ENCODE data around the gene PRR20G. TPM values are rescaled to one million over a fixed set of nuclear protein-coding genes. Genes with fewer than 3 reads are reported as not detected.

Gene PRR20G
- total and polyA plus RNA-seq, 2 of the 4 experiments (the other 2 are of a cell fraction): not detected

- no peak overlapping the region for H3K56ac ChIP-seq (ENCODE audit: extremely low read depth, insufficient read depth, low read length)
- ChIA-PET CTCF (no interaction called here), POLR2A (ENCODE audit: unreplicated experiment) (no interaction called here)
- no peak overlapping the region for H2BK5ac ChIP-seq (ENCODE audit: low read depth, low read length, poor library complexity, severe bottlenecking)
- TF ChIP-seq MAFK (IDR thresholded peaks at IDR 0.05; ENCODE audit: low read depth, low read length) (no peak), MAZ (IDR thresholded peaks at IDR 0.05; ENCODE audit: borderline replicate concordance, low read depth, low read length) (no peak), FOS (IDR thresholded peaks at IDR 0.05; ENCODE audit: low read depth, low read length) (no peak), BHLHE40 (IDR thresholded peaks at IDR 0.05; ENCODE audit: low read depth, low read length) (no peak), USF2 (IDR thresholded peaks at IDR 0.05; ENCODE audit: low read depth, low read length) (no peak), CHD1 (IDR thresholded peaks at IDR 0.05; ENCODE audit: low read depth, low read length) (no peak), CEBPB (IDR thresholded peaks at IDR 0.05; ENCODE audit: low read depth, low read length) (no peak), POLR2A (IDR thresholded peaks at IDR 0.05; ENCODE audit: low read depth, low read length) (no peak), SMC3 (IDR thresholded peaks at IDR 0.05; ENCODE audit: low read depth, low read length) (no peak)
- TF ChIP-seq, protein P1, sequence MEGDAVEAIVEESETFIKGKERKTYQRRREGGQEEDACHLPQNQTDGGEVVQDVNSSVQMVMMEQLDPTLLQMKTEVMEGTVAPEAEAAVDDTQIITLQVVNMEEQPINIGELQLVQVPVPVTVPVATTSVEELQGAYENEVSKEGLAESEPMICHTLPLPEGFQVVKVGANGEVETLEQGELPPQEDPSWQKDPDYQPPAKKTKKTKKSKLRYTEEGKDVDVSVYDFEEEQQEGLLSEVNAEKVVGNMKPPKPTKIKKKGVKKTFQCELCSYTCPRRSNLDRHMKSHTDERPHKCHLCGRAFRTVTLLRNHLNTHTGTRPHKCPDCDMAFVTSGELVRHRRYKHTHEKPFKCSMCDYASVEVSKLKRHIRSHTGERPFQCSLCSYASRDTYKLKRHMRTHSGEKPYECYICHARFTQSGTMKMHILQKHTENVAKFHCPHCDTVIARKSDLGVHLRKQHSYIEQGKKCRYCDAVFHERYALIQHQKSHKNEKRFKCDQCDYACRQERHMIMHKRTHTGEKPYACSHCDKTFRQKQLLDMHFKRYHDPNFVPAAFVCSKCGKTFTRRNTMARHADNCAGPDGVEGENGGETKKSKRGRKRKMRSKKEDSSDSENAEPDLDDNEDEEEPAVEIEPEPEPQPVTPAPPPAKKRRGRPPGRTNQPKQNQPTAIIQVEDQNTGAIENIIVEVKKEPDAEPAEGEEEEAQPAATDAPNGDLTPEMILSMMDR (conservative IDR thresholded peaks at IDR 0.05; ENCODE audit: low read depth, low read length): no peak
- no peak overlapping the region for H2BK15ac ChIP-seq (ENCODE audit: low read depth, low read length)
- H2BK120ac ChIP-seq (ENCODE audit: low read depth, low read length): no peak overlapping the region
- no peak overlapping the region for H3K14ac ChIP-seq (replicated peaks; ENCODE audit: low read depth, low read length)
- no peak overlapping the region for H4K91ac ChIP-seq (ENCODE audit: insufficient read depth, low read depth, low read length)
- H4K5ac ChIP-seq (ENCODE audit: low read depth, low read length): no peak overlapping the region
- no peak overlapping the region for H2BK20ac ChIP-seq (ENCODE audit: low read depth, low read length)
- H3K4me2 ChIP-seq (ENCODE audit: low read depth, low read length): no peak overlapping the region
- H3K36me3 ChIP-seq (ENCODE audit: control insufficient read depth, insufficient read depth, low read length): no peaks in the 10 kb centered on the region
- no peak overlapping the region for H2AK5ac ChIP-seq (ENCODE audit: low read depth, low read length)
- no peaks in the 10 kb centered on the region for H3K9me3 ChIP-seq (ENCODE audit: control insufficient read depth, insufficient read depth, low read length)
- H3K4ac ChIP-seq (ENCODE audit: low read depth, low read length): no peak overlapping the region
- dilution Hi-C loops (cut with HindIII; ENCODE audit: low sequenced_read_pairs, unreplicated experiment): no loop called here
- no peak overlapping the region for H3K23ac ChIP-seq (ENCODE audit: low read depth, low read length)
- no peak for ATAC-seq (ENCODE audit: low read depth)
- no TSS peak for BruUV-seq (replicated peaks)
- H3K4me3 ChIP-seq (ENCODE audit: insufficient read depth, low read depth, low read length): no peak overlapping the region
- no peaks in the 10 kb centered on the region for H3K27me3 ChIP-seq (ENCODE audit: control insufficient read depth, insufficient read depth, low read length)
- no peak overlapping the region for H3K9ac ChIP-seq (ENCODE audit: low read depth, low read length)
- in situ Hi-C loops (cut with MboI; ENCODE audit: low sequenced_read_pairs): no loop called here
- H3K79me1 ChIP-seq (ENCODE audit: low read depth in 1 of 2, low read length in 2 of 2): no peaks in the 10 kb centered on the region
- intact Hi-C loops (cut with micrococcal nuclease): no loop called here
- H3K27ac ChIP-seq (ENCODE audit: insufficient read depth, low read length): no peak overlapping the region
- no peak overlapping the region for H2AFZ ChIP-seq (replicated peaks; ENCODE audit: low read length, poor library complexity)
- no peak overlapping the region for H2AK9ac ChIP-seq (replicated peaks; ENCODE audit: low read depth, low read length, poor library complexity)
- H3K9me1 ChIP-seq (ENCODE audit: insufficient read depth, low read length): no peaks in the 10 kb centered on the region
- no peak overlapping the region for H3K18ac ChIP-seq (ENCODE audit: low read depth, low read length)
- DNase-seq: no peak
- H4K20me1 ChIP-seq (ENCODE audit: insufficient read depth, low read length): no peaks in the 10 kb centered on the region
- H3K4me1 ChIP-seq (ENCODE audit: control insufficient read depth, insufficient read depth, low read length): no peaks in the 10 kb centered on the region
- no peak overlapping the region for H4K8ac ChIP-seq (ENCODE audit: low read depth in 2 of 2, low read length in 2 of 2)
Observed at GRCh38 chr3:127234778-127235177, 53.1 kb downstream of the PRR20G start.

Measured in IMR-90 (cell line).